ENCODE data around the gene MCHR1.

DNA sequence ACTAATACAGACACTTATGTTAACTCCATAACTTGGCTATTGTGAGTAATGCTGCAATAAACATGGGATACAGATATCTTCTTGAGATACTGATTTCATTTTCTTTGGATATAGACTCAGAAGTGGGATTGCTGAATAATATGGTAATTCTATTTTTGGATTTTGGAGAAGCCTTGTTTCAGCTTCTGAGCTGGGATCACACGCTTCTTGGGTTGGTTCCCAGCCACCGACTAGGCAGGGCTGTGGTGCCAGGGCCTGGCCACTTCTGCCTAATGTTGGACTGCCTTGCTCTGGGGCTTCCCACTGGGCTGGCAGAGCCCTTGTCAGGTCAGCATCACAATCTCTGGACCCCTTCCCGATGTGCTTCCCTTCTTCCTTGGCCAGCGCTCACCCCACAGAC is 14.0 kb upstream of the MCHR1 start:
- TF ChIP-seq, protein P1, sequence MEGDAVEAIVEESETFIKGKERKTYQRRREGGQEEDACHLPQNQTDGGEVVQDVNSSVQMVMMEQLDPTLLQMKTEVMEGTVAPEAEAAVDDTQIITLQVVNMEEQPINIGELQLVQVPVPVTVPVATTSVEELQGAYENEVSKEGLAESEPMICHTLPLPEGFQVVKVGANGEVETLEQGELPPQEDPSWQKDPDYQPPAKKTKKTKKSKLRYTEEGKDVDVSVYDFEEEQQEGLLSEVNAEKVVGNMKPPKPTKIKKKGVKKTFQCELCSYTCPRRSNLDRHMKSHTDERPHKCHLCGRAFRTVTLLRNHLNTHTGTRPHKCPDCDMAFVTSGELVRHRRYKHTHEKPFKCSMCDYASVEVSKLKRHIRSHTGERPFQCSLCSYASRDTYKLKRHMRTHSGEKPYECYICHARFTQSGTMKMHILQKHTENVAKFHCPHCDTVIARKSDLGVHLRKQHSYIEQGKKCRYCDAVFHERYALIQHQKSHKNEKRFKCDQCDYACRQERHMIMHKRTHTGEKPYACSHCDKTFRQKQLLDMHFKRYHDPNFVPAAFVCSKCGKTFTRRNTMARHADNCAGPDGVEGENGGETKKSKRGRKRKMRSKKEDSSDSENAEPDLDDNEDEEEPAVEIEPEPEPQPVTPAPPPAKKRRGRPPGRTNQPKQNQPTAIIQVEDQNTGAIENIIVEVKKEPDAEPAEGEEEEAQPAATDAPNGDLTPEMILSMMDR (optimal IDR thresholded peaks at IDR 0.05 in 1 of 3, IDR thresholded peaks at IDR 0.05 in 1 of 3, conservative IDR thresholded peaks at IDR 0.05 in 1 of 3; ENCODE audit: extremely low read depth in 1 of 3, insufficient read depth in 2 of 3, low read length in 3 of 3): no peak
- TF ChIP-seq EZH2 (IDR thresholded peaks at IDR 0.05; ENCODE audit: low read length): no peak

Data from keratinocyte (primary cell).